Natural killer cell (primary cell): Measurements from ENCODE around the gene CRIM1. TPM values are rescaled to one million over a fixed set of nuclear protein-coding genes. Genes with fewer than 3 reads are reported as not detected.
A peak's percentile ranks its signal among the peaks of the same experiment; 100 is the strongest.

Source experiments
- ATAC-seq, 3 donors: fragments of 150-1000 bp in 2 of 3; fragments of 200-7000 bp in 1 of 3; cut with Tn5 transposase; 1 replicate in 1 of 3; 2 replicates in 2 of 3; pipeline ENCODE4 v1.10.0; 2021; ENCODE audit warnings: mild to moderate bottlenecking in 2 of 3, moderate library complexity in 2 of 3
- DNase-seq, 2 donors: peaks; one replicate each; pipeline versions ENCODE4 v3.0.0 to v3.0.0-alpha.2; 2013 to 2021; ENCODE audit warnings: mixed read lengths in 1 of 2
- H3K27ac ChIP-seq: one replicate; pipeline ENCODE4 v1.5.1; 2013; ENCODE audit warnings: mild to moderate bottlenecking, low read length
- H3K27me3 ChIP-seq: one replicate; pipeline ENCODE4 v1.6.1; 2013; ENCODE audit warnings: low read length; ENCODE audit not compliant: control insufficient read depth, insufficient read depth
- H3K36me3 ChIP-seq: one replicate; pipeline ENCODE4 v1.6.1; 2013; ENCODE audit warnings: low read length; ENCODE audit not compliant: control insufficient read depth, insufficient read depth
- H3K4me1 ChIP-seq: one replicate; pipeline ENCODE4 v1.6.1; 2013; ENCODE audit warnings: low read length; ENCODE audit not compliant: control insufficient read depth, insufficient read depth
- H3K4me3 ChIP-seq: one replicate; pipeline ENCODE4 v1.5.1; 2013; ENCODE audit warnings: low read length
- H3K9me3 ChIP-seq: one replicate; pipeline ENCODE4 v1.6.1; 2013; ENCODE audit warnings: low read length; ENCODE audit not compliant: control insufficient read depth, insufficient read depth
- H3K27ac Mint-ChIP-seq, 2 donors: one replicate each; pipeline ENCODE4 v1.8.0; 2022; ENCODE audit warnings: mild to moderate bottlenecking in 2 of 2, mixed read lengths in 2 of 2, moderate library complexity in 1 of 2
- H3K27me3 Mint-ChIP-seq, 2 donors: one replicate each; pipeline ENCODE4 v1.8.0; 2022; ENCODE audit warnings: low read depth in 2 of 2, mixed read lengths in 2 of 2
- H3K36me3 Mint-ChIP-seq: one replicate; pipeline ENCODE4 v1.8.0; 2022; ENCODE audit warnings: mixed read lengths
- H3K4me1 Mint-ChIP-seq, 2 donors: one replicate each; pipeline ENCODE4 v1.8.0; 2022; ENCODE audit warnings: mixed read lengths in 2 of 2
- H3K4me3 Mint-ChIP-seq: one replicate; pipeline ENCODE4 v1.8.0; 2022; ENCODE audit warnings: mild to moderate bottlenecking, moderate library complexity, mixed read lengths
- H3K9me3 Mint-ChIP-seq, 2 donors: one replicate each; pipeline ENCODE4 v1.8.0; 2022; ENCODE audit warnings: mixed read lengths in 2 of 2
- CTCF ChIP-seq: fragments of 200-600 bp; IDR thresholded peaks from one replicate; pipeline ENCODE4 v1.8.0; 2022; ENCODE audit warnings: antibody characterized with exemption
- WGBS: methylation state at CpG from one replicate; pipeline ENCODE4 v1.1.7; 2013; ENCODE audit warnings: missing lambda C conversion rate; ENCODE audit not compliant: insufficient coverage; 5-methylcytosine and 5-hydroxymethylcytosine counted together
- intact Hi-C: fragments of 100-400 bp; cut with micrococcal nuclease; formaldehyde crosslinking; loops from one replicate; pipeline ENCODE4 v1.14.2; 2022
- total RNA-seq, 4 donors: library from RNA; stranded (reverse); fragments of 120-200 nt in 1 of 4; gene quantifications; one replicate each; pipeline versions ENCODE4 v1.2.3 to v1.2.4, GENCODE V29; 2013 to 2022

CRIM1 gene
- total RNA-seq, 3 donors from 2014 or later (not counting 1 experiment from before 2014, with no cell fraction given), result 19.3 to 34.1 (median 32.9) TPM

GRCh38 chr2:36357847-36358659 is 2.5 kb downstream of the CRIM1 start:
- no peaks in the 10 kb centered on the region for H3K27me3 ChIP-seq
- H3K4me1 ChIP-seq, result peaks cover 22% of the 10 kb centered on the region
- H3K36me3 ChIP-seq, result no peaks in the 10 kb centered on the region
- H3K9me3 ChIP-seq, result no peaks in the 10 kb centered on the region
- 40% methylated on average over 6 of the region's 9 CpGs for WGBS
- ATAC-seq (no peak), DNase-seq (peak in 1 of 2 donors; percentile 25)
- no peak overlapping the region for H3K27ac ChIP-seq
- H3K4me3 ChIP-seq, result peak overlapping the region; percentile 57
- H3K27ac Mint-ChIP-seq, result peak overlapping the region; percentile 69 to 85
- peaks cover 39 to 43% of the 10 kb centered on the region in 2 donors for H3K4me1 Mint-ChIP-seq
- no peaks in the 10 kb centered on the region for H3K9me3 Mint-ChIP-seq
- peak overlapping the region; percentile 99 for H3K4me3 Mint-ChIP-seq
- no peaks in the 10 kb centered on the region for H3K36me3 Mint-ChIP-seq
- no peaks in the 10 kb centered on the region for H3K27me3 Mint-ChIP-seq
- TF ChIP-seq CTCF, result no peak
- intact Hi-C loops, result loop anchor here (10.0 kb wide), 1 partner anchor 147 kb away; no protein-coding TSS in a partner anchor

GRCh38 chr2:36359067-36359466 is 3.5 kb downstream of the CRIM1 start:
- peaks cover 22% of the 10 kb centered on the region for H3K4me1 ChIP-seq
- peak; percentile 53 for TF ChIP-seq CTCF
- no peak overlapping the region for H3K4me3 ChIP-seq
- peak overlapping the region; percentile 50 for H3K4me3 Mint-ChIP-seq
- intact Hi-C loops, result loop anchor here (10.0 kb wide), 1 partner anchor 146 kb away; no protein-coding TSS in a partner anchor
- no peak overlapping the region for H3K27ac Mint-ChIP-seq
- 62% methylated on average over 2 of the region's 5 CpGs for WGBS
- H3K9me3 Mint-ChIP-seq, result no peaks in the 10 kb centered on the region
- DNase-seq (peak in 1 of 2 donors; percentile 40), ATAC-seq (no peak)
- H3K27me3 ChIP-seq, result no peaks in the 10 kb centered on the region
- no peaks in the 10 kb centered on the region for H3K9me3 ChIP-seq
- H3K4me1 Mint-ChIP-seq, result peaks cover 35 to 37% of the 10 kb centered on the region in 2 donors
- H3K36me3 ChIP-seq, result no peaks in the 10 kb centered on the region
- H3K27me3 Mint-ChIP-seq, result no peaks in the 10 kb centered on the region
- no peaks in the 10 kb centered on the region for H3K36me3 Mint-ChIP-seq
- no peak overlapping the region for H3K27ac ChIP-seq

GRCh38 chr2:36360063-36360462 is 4.5 kb downstream of the CRIM1 start:
- no peak for ATAC-seq
- Histone ChIP-seq H3K9me3 (no peaks in the 10 kb centered on the region), H3K36me3 (no peaks in the 10 kb centered on the region), H3K27ac (no peak overlapping the region), H3K4me3 (no peak overlapping the region), H3K4me1 (peaks cover 18% of the 10 kb centered on the region), H3K27me3 (no peaks in the 10 kb centered on the region)
- H3K27me3 Mint-ChIP-seq, result no peaks in the 10 kb centered on the region
- H3K9me3 Mint-ChIP-seq, result no peaks in the 10 kb centered on the region
- no peak overlapping the region for H3K4me3 Mint-ChIP-seq
- TF ChIP-seq CTCF, result no peak
- intact Hi-C loops, result no loop called here
- H3K27ac Mint-ChIP-seq, result no peak overlapping the region
- H3K4me1 Mint-ChIP-seq, result peaks cover 26 to 39% of the 10 kb centered on the region in 2 donors
- no peak for DNase-seq
- 97% methylated on average over 2 of the region's 4 CpGs for WGBS
- H3K36me3 Mint-ChIP-seq, result no peaks in the 10 kb centered on the region
